T follicular helper cell (primary cell): ENCODE measurements around the gene PMVK.

Experiments
- DNase-seq: peaks from one replicate; pipeline ENCODE4 v3.0.0-alpha.2; 2020; ENCODE audit warnings: low read depth

The PMVK gene

GRCh38 chr1:154878371-154879037 is 58.0 kb downstream of the PMVK start:
- peak; percentile 51 for DNase-seq

GRCh38 chr1:154877370-154877974 is 59.0 kb downstream of the PMVK start:
- DNase-seq: no peak

DNA sequence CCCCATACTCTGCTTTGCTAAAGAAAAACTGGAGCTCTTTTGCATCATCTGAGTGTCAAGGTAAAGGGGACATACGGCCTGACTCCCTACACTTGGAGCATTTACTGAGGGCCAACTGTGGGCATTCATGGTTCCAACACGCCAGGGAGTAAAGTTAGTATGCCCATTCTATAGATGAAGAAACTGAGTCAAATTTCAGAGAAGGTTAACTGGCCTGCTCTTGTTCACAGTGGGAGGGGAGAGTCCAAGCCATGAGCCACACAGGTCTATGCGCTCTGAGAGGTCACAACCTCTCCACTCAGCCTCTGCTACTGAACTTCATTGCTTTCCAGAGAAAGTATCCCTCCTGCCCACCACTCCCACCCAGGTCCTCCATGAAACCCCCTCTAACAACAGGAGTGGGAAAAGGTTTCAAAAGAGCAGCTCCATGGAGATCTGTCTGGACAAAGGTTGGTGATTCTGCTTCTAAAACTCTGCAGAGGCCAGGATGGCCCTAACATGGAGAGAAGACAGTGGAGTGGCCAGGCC is 59.6 kb downstream of the PMVK start:
- DNase-seq: no peak
